Spleen (tissue), 11 donors: ENCODE measurements around the gene PPP2R2D. TPM values are rescaled to one million over a fixed set of nuclear protein-coding genes. Genes with fewer than 3 reads are reported as not detected.

ENCODE experiments used
- DNase-seq: peaks from one replicate; pipeline ENCODE4 v3.0.0-alpha.2; 2020
- H3K27ac ChIP-seq, 8 donors: fragments of 200-600 bp; sonication (generic) in 7 of 8; 1 replicate in 4 of 8; 2 replicates in 4 of 8; pipeline versions ENCODE4 v1.5.0 to v1.8.0; 2016 to 2021; ENCODE audit warnings: inconsistent platforms in 4 of 8, mild to moderate bottlenecking in 4 of 8, moderate library complexity in 1 of 8
- H3K27me3 ChIP-seq, 7 donors: fragments of 200-600 bp; sonication (generic) in 6 of 7; replicated peaks in 1 of 7; 1 replicate in 4 of 7; 2 replicates in 3 of 7; pipeline versions ENCODE4 v1.5.0 to v1.8.0; 2016 to 2021; ENCODE audit warnings: inconsistent platforms in 3 of 7, mild to moderate bottlenecking in 1 of 7
- H3K36me3 ChIP-seq, 6 donors: fragments of 200-600 bp; sonication (generic) in 5 of 6; 1 replicate in 4 of 6; 2 replicates in 2 of 6; pipeline versions ENCODE4 v1.5.0 to v1.8.0; 2016 to 2021; ENCODE audit warnings: inconsistent platforms in 2 of 6
- H3K4me1 ChIP-seq, 6 donors: fragments of 200-600 bp; sonication (generic) in 5 of 6; 1 replicate in 3 of 6; 2 replicates in 3 of 6; pipeline versions ENCODE4 v1.5.0 to v1.8.0; 2016 to 2021; ENCODE audit warnings: inconsistent platforms in 3 of 6
- H3K4me3 ChIP-seq, 8 donors: fragments of 200-600 bp; sonication (generic) in 7 of 8; 1 replicate in 4 of 8; 2 replicates in 4 of 8; pipeline versions ENCODE4 v1.5.0 to v1.8.0; 2016 to 2021; ENCODE audit warnings: inconsistent platforms in 4 of 8, mild to moderate bottlenecking in 4 of 8, moderate library complexity in 2 of 8
- H3K9me3 ChIP-seq, 8 donors: fragments of 200-600 bp; sonication (generic) in 7 of 8; 1 replicate in 4 of 8; 2 replicates in 4 of 8; pipeline versions ENCODE4 v1.5.0 to v1.8.0; 2016 to 2021; ENCODE audit warnings: inconsistent platforms in 4 of 8
- CTCF ChIP-seq, 11 experiments: fragments of 200-600 bp in 7 of 11; fragments of 450-650 bp in 4 of 11; sonication (generic) in 4 of 11; IDR thresholded peaks in 8 of 11; conservative IDR thresholded peaks in 3 of 11; 1 replicate in 7 of 11; 2 replicates in 4 of 11; pipeline versions ENCODE4 v1.4.0 to v1.8.0; 2016 to 2021; ENCODE audit warnings: antibody characterized with exemption in 11 of 11, inconsistent platforms in 4 of 11, mild to moderate bottlenecking in 1 of 11
- POLR2A ChIP-seq, 3 donors: fragments of 450-650 bp; IDR thresholded peaks; one replicate each; pipeline ENCODE4 v1.5.1; 2017; ENCODE audit warnings: antibody characterized with exemption in 3 of 3, mild to moderate bottlenecking in 1 of 3
- POLR2AphosphoS5 ChIP-seq, 3 donors: sonication (generic); formaldehyde crosslinking; IDR thresholded peaks; one replicate each; pipeline ENCODE4 v1.5.1; 2017; ENCODE audit warnings: antibody characterized with exemption in 3 of 3
- WGBS, 5 donors: extraction: QIAGEN DNeasy Blood & Tissue Kit in 3 of 5; methylation state at CpG; one replicate each; pipeline versions ENCODE4 v1.1.5 to v1.1.7; 2013 to 2018; 5-methylcytosine and 5-hydroxymethylcytosine counted together
- intact Hi-C: fragments of 100-400 bp; cut with DNase I; formaldehyde crosslinking; loops from one replicate; pipeline ENCODE4 v1.15.0; 2023; ENCODE audit warnings: low total_unique reads
- polyA plus RNA-seq, 3 donors: library from polyadenylated mRNA; stranded (reverse); fragments of 200-250 nt; gene quantifications; one replicate each; pipeline ENCODE4 v1.2.1, GENCODE V29; 2013
- total RNA-seq, 7 donors: library from RNA; depleted of rRNA in 3 of 7; stranded (reverse); fragments of >200 nt in 3 of 7; fragmentation: NEBNext Ultra II Directional in 4 of 7; extraction: Animal tissue kit (Norgen Biotek cat#: 25700) in 4 of 7; gene quantifications; one replicate each; pipeline versions ENCODE4 v1.1.0 to v1.2.1, GENCODE V29; 2016 to 2021
- donor health status: healthy with polysubstance abuse.
- donor health status: DM: no; HTN: no; CAD: no; lungs with moderate emphysema.
- donor health status: DM: no; HTN: no; CAD: no.
- donor health status: Bipolar disorder and iron deficiency.
- donor health status: healthy.
- donor health status: DM: no; HTN: no; CAD: no.
- donor health status: DM: yes; HTN: yes; CAD: no.

Gene PPP2R2D
- total and polyA plus RNA-seq, 10 donors = 15.6 to 41.2 (median 32.0) TPM

- 87 to 91% (median 91%) methylated on average over 5 of the region's 5 CpGs for WGBS, 5 donors
Observed at GRCh38 chr10:131908151-131908550, 7.3 kb downstream of the PPP2R2D start.

GRCh38 chr10:131909014-131909808 lies 8.4 kb downstream of the PPP2R2D start:
- 64 to 72% (median 66%) methylated on average over 8 of the region's 8 CpGs for WGBS, 5 donors
- H3K27me3 ChIP-seq = no peaks in the 10 kb centered on the region
- intact Hi-C loops = no loop called here
- peak; percentile 42 for DNase-seq
- no peak for TF ChIP-seq POLR2AphosphoS5 (IDR thresholded peaks at IDR 0.05)
- no peak for TF ChIP-seq CTCF (IDR thresholded peaks at IDR 0.05 in 8 of 11, conservative IDR thresholded peaks at IDR 0.05 in 3 of 11)
- no peak for TF ChIP-seq POLR2A (IDR thresholded peaks at IDR 0.05)
- no peak overlapping the region for H3K4me3 ChIP-seq
- H3K4me1 ChIP-seq = peaks cover 30 to 92% (median 58%) of the 10 kb centered on the region in 6 donors
- peaks cover 0 to 4% (median 0%) of the 10 kb centered on the region in 8 donors for H3K9me3 ChIP-seq
- peak overlapping the region in 1 of 8 donors; percentile 38 for H3K27ac ChIP-seq
- peaks cover 0 to 88% (median 6%) of the 10 kb centered on the region in 6 donors for H3K36me3 ChIP-seq

More at GRCh38 chr10:131908151-131908550, 7.3 kb downstream of the PPP2R2D start:
- peak; percentile 4 for DNase-seq
- peaks cover 0 to 4% (median 0%) of the 10 kb centered on the region in 8 donors for H3K9me3 ChIP-seq
- no peak for TF ChIP-seq POLR2AphosphoS5 (IDR thresholded peaks at IDR 0.05)
- TF ChIP-seq CTCF (IDR thresholded peaks at IDR 0.05 in 8 of 11, conservative IDR thresholded peaks at IDR 0.05 in 3 of 11) = no peak
- TF ChIP-seq POLR2A (IDR thresholded peaks at IDR 0.05) = no peak
- H3K4me3 ChIP-seq = no peak overlapping the region
- intact Hi-C loops = no loop called here
- H3K27ac ChIP-seq = peak overlapping the region in 1 of 8 donors; percentile 38
- no peaks in the 10 kb centered on the region for H3K27me3 ChIP-seq
- peaks cover 36 to 92% (median 68%) of the 10 kb centered on the region in 6 donors for H3K4me1 ChIP-seq
- peaks cover 0 to 78% (median 6%) of the 10 kb centered on the region in 6 donors for H3K36me3 ChIP-seq

GRCh38 chr10:131909929-131910328 lies 9.1 kb downstream of the PPP2R2D start:
- intact Hi-C loops = no loop called here
- Histone ChIP-seq H3K4me1 (peaks cover 23 to 92% (median 52%) of the 10 kb centered on the region in 6 donors), H3K9me3 (peaks cover 0 to 4% (median 0%) of the 10 kb centered on the region in 8 donors), H3K27me3 (no peaks in the 10 kb centered on the region), H3K27ac (no peak overlapping the region), H3K36me3 (peaks cover 0 to 90% (median 6%) of the 10 kb centered on the region in 6 donors), H3K4me3 (no peak overlapping the region)
- WGBS, 5 donors = 85 to 89% (median 86%) methylated on average over 11 of the region's 11 CpGs
- peak; percentile 9 for DNase-seq
- no peak for TF ChIP-seq POLR2A (IDR thresholded peaks at IDR 0.05)
- no peak for TF ChIP-seq CTCF (IDR thresholded peaks at IDR 0.05 in 8 of 11, conservative IDR thresholded peaks at IDR 0.05 in 3 of 11)
- no peak for TF ChIP-seq POLR2AphosphoS5 (IDR thresholded peaks at IDR 0.05)

GRCh38 chr10:131910663-131911314 lies 10.0 kb downstream of the PPP2R2D start:
- Histone ChIP-seq H3K9me3 (peaks cover 0 to 4% (median 0%) of the 10 kb centered on the region in 8 donors), H3K27me3 (no peaks in the 10 kb centered on the region), H3K27ac (no peak overlapping the region), H3K4me3 (no peak overlapping the region), H3K36me3 (peaks cover 0 to 83% (median 6%) of the 10 kb centered on the region in 6 donors), H3K4me1 (peaks cover 15 to 90% (median 44%) of the 10 kb centered on the region in 6 donors)
- no peak for TF ChIP-seq CTCF (IDR thresholded peaks at IDR 0.05 in 8 of 11, conservative IDR thresholded peaks at IDR 0.05 in 3 of 11)
- TF ChIP-seq POLR2AphosphoS5 (IDR thresholded peaks at IDR 0.05) = no peak
- TF ChIP-seq POLR2A (IDR thresholded peaks at IDR 0.05) = no peak
- intact Hi-C loops = no loop called here
- WGBS, 5 donors = 90 to 95% (median 93%) methylated on average over 14 to 15 of the region's 15 CpGs
- peak; percentile 44 for DNase-seq
